ENCODE measurements around the gene GSG1L.

GRCh38 chr16:27826893-27827289 is 236.6 kb downstream of the GSG1L start:
- TF ChIP-seq CTCF (IDR thresholded peaks at IDR 0.05; ENCODE audit: insufficient read depth, low read length) (no peak), REST (IDR thresholded peaks at IDR 0.05; ENCODE audit: insufficient replicate concordance, low read depth) (no peak), POLR2AphosphoS5 (IDR thresholded peaks at IDR 0.05; ENCODE audit: low read depth) (no peak)

All from HL-60 (cell line).